WTC11 (cell line): ENCODE results near the gene RNF208. TPM values are rescaled to one million over a fixed set of nuclear protein-coding genes. Genes with fewer than 3 reads are reported as not detected.

Experiments used
- ATAC-seq: fragments of 200-7000 bp; cut with Tn5 transposase; 2 replicates; pipeline ENCODE4 v1.10.0; 2021; ENCODE audit warnings: mild to moderate bottlenecking, moderate library complexity
- CTCF ChIA-PET: fragments of 300-600 bp; sonication (Branson Sonifier 250); formaldehyde crosslinking; loops from one replicate; lab custom pipeline; 2021; ENCODE audit warnings: antibody characterized with exemption; lab: Charles Lee
- POLR2A ChIA-PET: fragments of 350-600 bp; sonication (Branson Sonifier 250); formaldehyde crosslinking; loops from one replicate; lab custom pipeline; 2021; ENCODE audit warnings: antibody characterized with exemption; lab: Charles Lee
- DNase-seq: peaks from one replicate; pipeline ENCODE4 v3.0.0; 2021; ENCODE audit warnings: low spot score
- H3K27ac Mint-ChIP-seq: 2 replicates; pipeline ENCODE4 v1.8.0; 2021; ENCODE audit warnings: mixed read lengths
- H3K27me3 Mint-ChIP-seq: 2 replicates; pipeline ENCODE4 v1.8.0; 2021; ENCODE audit warnings: low read depth, mild to moderate bottlenecking, moderate library complexity, mixed read lengths
- H3K36me3 Mint-ChIP-seq: 2 replicates; pipeline ENCODE4 v1.8.0; 2021; ENCODE audit warnings: mixed read lengths
- H3K4me1 Mint-ChIP-seq: 2 replicates; pipeline ENCODE4 v1.8.0; 2022; ENCODE audit warnings: mixed read lengths
- H3K4me3 Mint-ChIP-seq: 2 replicates; pipeline ENCODE4 v1.8.0; 2021; ENCODE audit warnings: mild to moderate bottlenecking, moderate library complexity, mixed read lengths
- H3K9me3 Mint-ChIP-seq: 2 replicates; pipeline ENCODE4 v1.8.0; 2021; ENCODE audit warnings: mixed read lengths
- ELF4 ChIP-seq: sonication (generic); formaldehyde crosslinking; IDR thresholded peaks from 2 replicates; pipeline ENCODE4 v1.8.1; 2022; ENCODE audit warnings: low read depth, mild to moderate bottlenecking, moderate library complexity, missing genetic modification reagents
- FOXJ3 ChIP-seq: sonication (generic); formaldehyde crosslinking; IDR thresholded peaks from 2 replicates; pipeline ENCODE4 v1.9.0; 2021; ENCODE audit warnings: missing genetic modification reagents, mild to moderate bottlenecking, borderline replicate concordance
- GABPB1 ChIP-seq: sonication (generic); formaldehyde crosslinking; IDR thresholded peaks from 2 replicates; pipeline ENCODE4 v1.8.1; 2023; ENCODE audit warnings: mild to moderate bottlenecking, missing genetic modification reagents
- GRHL2 ChIP-seq: fragments of 250-450 bp; sonication (Bioruptor Pico); IDR thresholded peaks from 2 replicates; pipeline ENCODE4 v1.8.0; 2022; ENCODE audit warnings: mild to moderate bottlenecking, moderate library complexity; ENCODE audit not compliant: insufficient replicate concordance, severe bottlenecking
- GTF2I ChIP-seq: fragments of 250-450 bp; sonication (Bioruptor Pico); conservative IDR thresholded peaks from 2 replicates; pipeline ENCODE4 v1.4.0; 2021; ENCODE audit warnings: mild to moderate bottlenecking
- JAZF1 ChIP-seq: fragments of 250-450 bp; sonication (Bioruptor Pico); IDR thresholded peaks from 2 replicates; pipeline ENCODE4 v1.9.0; 2021; ENCODE audit warnings: moderate library complexity, mild to moderate bottlenecking, inconsistent platforms
- NFYB ChIP-seq: sonication (generic); formaldehyde crosslinking; conservative IDR thresholded peaks from 2 replicates; pipeline ENCODE4 v1.8.0; 2022; ENCODE audit warnings: low read depth, missing genetic modification reagents
- NR1H2 ChIP-seq: sonication (generic); formaldehyde crosslinking; IDR thresholded peaks from 2 replicates; pipeline ENCODE4 v1.9.0; 2021; ENCODE audit warnings: mild to moderate bottlenecking, moderate library complexity, missing genetic modification reagents
- TEAD4 ChIP-seq: sonication (generic); formaldehyde crosslinking; IDR thresholded peaks from 2 replicates; pipeline ENCODE4 v1.8.0; 2022; ENCODE audit warnings: mild to moderate bottlenecking, missing genetic modification reagents
- ZBTB21 ChIP-seq: sonication (generic); formaldehyde crosslinking; IDR thresholded peaks from 2 replicates; pipeline ENCODE4 v1.8.1; 2023; ENCODE audit warnings: mild to moderate bottlenecking, missing genetic modification reagents, borderline replicate concordance
- ZNF232 ChIP-seq: sonication (generic); formaldehyde crosslinking; IDR thresholded peaks from 2 replicates; pipeline ENCODE4 v1.8.0; 2022; ENCODE audit warnings: mild to moderate bottlenecking, missing genetic modification reagents
- total RNA-seq: library from RNA; stranded (reverse); gene quantifications from 3 replicates; pipeline ENCODE4 v1.2.3, GENCODE V29; 2021
- TF ChIP-seq, protein P1 (sequence below): sonication (generic); formaldehyde crosslinking; IDR thresholded peaks from 2 replicates; pipeline ENCODE4 v1.8.1; 2023; ENCODE audit warnings: mild to moderate bottlenecking, missing genetic modification reagents, moderate library complexity
- TF ChIP-seq, protein P2 (sequence below): sonication (generic); formaldehyde crosslinking; IDR thresholded peaks from 2 replicates; pipeline ENCODE4 v1.8.1; 2022; ENCODE audit warnings: mild to moderate bottlenecking, moderate library complexity, missing genetic modification reagents
- TF ChIP-seq, protein P3 (sequence below): fragments of 250-450 bp; sonication (Bioruptor Pico); IDR thresholded peaks from 2 replicates; pipeline ENCODE4 v1.9.0; 2021; ENCODE audit warnings: moderate library complexity, mild to moderate bottlenecking, inconsistent platforms, borderline replicate concordance
- TF ChIP-seq, protein P4 (sequence below): sonication (generic); formaldehyde crosslinking; IDR thresholded peaks from 2 replicates; pipeline ENCODE4 v1.8.0; 2022; ENCODE audit warnings: missing genetic modification reagents

Gene RNF208
- total RNA-seq, 1 experiment from 2014 or later, result 14.8 TPM

DNA sequence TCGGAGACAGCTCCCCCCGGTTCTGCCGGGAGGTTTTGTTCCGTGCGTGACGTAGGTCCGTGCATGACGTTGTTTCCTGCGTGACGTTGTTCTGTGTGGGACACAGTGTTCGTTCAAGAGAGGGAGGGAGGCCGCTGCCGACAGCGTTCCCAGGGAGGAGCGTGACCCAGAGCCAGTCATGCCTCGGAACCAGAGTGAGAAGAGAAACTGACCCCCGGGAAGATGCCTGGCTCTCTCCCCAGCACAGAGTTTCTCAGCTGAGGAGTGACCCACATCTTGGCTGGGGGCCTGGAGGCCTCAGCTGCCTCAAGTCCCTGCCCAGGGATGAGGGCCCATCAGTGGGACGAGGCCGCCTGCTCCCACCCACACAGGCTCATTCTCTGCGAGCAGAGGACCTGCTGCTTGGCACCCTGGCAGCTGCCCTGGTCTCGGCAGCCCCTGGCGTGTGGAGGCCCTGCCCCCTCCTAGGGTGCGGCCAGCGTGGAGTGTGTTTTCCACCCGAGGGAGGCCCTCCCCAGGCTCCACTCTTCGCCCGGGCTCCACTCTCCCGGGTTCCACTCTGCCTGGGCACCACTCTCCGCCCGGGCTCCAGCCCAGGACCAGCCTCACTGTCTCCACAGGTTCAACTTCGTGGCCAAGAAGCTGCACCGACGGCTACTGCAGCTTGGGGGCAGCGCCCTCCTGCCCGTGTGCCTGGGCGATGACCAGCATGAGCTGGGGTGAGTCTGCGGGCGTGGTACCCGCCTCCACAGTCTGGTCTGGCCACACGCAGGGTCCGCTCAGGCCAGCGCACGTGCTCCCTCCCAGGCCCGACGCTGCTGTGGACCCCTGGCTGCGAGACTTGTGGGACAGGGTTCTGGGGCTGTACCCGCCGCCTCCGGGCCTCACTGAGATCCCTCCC is 8.6 kb downstream of the RNF208 start:
- no peaks in the 10 kb centered on the region for H3K27me3 Mint-ChIP-seq
- ChIA-PET CTCF (interaction anchor here (0.6 to 2.8 kb wide), 12 partner anchors 9 to 64 kb away, joined by 3 to 10 read pairs (median 4); partner anchors contain the start of genes RNF208, RNF224 and TPRN), POLR2A (interaction anchor here (1.7 kb wide), 1 partner anchor 13 kb away, joined by 7 read pairs; the partner anchor contains the start of gene TPRN)
- H3K4me3 Mint-ChIP-seq, result no peak overlapping the region
- no peak overlapping the region for H3K27ac Mint-ChIP-seq
- 0 out of 2 replicates have a peak, but pooled peaks have one; percentile 9 for TF ChIP-seq NFYB (CRISPR knock-in tag)
- no peak for TF ChIP-seq GRHL2 (CRISPR knock-in tag)
- H3K9me3 Mint-ChIP-seq, result no peaks in the 10 kb centered on the region
- peaks cover 4% of the 10 kb centered on the region; the same call in 1 of the 2 replicates for H3K4me1 Mint-ChIP-seq
- no peak for ATAC-seq
- no peak for DNase-seq
- H3K36me3 Mint-ChIP-seq, result peaks cover 10% of the 10 kb centered on the region; the same call in 1 of the 2 replicates

DNA sequence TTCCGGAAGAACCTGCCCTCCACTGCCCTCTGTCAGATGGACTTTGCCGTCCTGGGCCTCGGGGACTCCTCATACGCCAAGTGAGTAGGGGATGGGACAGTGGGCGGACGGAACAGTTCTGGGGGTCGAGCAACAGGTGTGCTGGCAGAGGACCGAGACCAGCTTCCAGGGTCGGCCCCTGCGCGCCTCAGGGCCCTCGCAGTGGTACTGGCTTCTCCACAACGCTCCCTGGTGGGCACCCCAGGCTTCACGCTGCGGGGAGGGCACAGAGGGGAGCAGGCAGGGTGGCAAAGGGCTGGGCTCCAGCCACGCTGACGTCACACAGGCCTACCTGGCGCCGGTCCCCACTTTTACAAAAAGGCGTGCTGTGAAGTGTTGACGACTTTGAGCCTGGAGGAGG is 9.5 kb downstream of the RNF208 start:
- DNase-seq, result no peak
- no peak for ATAC-seq
- peaks cover 15% of the 10 kb centered on the region for H3K36me3 Mint-ChIP-seq
- TF ChIP-seq, protein P1, sequence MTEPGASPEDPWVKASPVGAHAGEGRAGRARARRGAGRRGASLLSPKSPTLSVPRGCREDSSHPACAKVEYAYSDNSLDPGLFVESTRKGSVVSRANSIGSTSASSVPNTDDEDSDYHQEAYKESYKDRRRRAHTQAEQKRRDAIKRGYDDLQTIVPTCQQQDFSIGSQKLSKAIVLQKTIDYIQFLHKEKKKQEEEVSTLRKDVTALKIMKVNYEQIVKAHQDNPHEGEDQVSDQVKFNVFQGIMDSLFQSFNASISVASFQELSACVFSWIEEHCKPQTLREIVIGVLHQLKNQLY, result no peak
- TF ChIP-seq GTF2I (CRISPR knock-in tag), result no peak
- TF ChIP-seq, protein P2, sequence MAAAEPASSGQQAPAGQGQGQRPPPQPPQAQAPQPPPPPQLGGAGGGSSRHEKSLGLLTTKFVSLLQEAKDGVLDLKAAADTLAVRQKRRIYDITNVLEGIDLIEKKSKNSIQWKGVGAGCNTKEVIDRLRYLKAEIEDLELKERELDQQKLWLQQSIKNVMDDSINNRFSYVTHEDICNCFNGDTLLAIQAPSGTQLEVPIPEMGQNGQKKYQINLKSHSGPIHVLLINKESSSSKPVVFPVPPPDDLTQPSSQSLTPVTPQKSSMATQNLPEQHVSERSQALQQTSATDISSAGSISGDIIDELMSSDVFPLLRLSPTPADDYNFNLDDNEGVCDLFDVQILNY (CRISPR knock-in tag), result no peak
- TF ChIP-seq TEAD4 (CRISPR knock-in tag), result no peak
- no peak for TF ChIP-seq NR1H2 (CRISPR knock-in tag)
- TF ChIP-seq, protein P3, sequence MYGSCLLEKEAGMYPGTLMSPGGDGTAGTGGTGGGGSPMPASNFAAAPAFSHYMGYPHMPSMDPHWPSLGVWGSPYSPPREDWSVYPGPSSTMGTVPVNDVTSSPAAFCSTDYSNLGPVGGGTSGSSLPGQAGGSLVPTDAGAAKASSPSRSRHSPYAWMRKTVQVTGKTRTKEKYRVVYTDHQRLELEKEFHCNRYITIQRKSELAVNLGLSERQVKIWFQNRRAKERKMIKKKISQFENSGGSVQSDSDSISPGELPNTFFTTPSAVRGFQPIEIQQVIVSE (CRISPR knock-in tag), result no peak
- no peak for TF ChIP-seq FOXJ3 (CRISPR knock-in tag)
- no peak for TF ChIP-seq ZBTB21 (CRISPR knock-in tag)
- no peak for TF ChIP-seq GABPB1 (CRISPR knock-in tag)
- no peak for TF ChIP-seq JAZF1 (CRISPR knock-in tag)
- TF ChIP-seq, protein P4, sequence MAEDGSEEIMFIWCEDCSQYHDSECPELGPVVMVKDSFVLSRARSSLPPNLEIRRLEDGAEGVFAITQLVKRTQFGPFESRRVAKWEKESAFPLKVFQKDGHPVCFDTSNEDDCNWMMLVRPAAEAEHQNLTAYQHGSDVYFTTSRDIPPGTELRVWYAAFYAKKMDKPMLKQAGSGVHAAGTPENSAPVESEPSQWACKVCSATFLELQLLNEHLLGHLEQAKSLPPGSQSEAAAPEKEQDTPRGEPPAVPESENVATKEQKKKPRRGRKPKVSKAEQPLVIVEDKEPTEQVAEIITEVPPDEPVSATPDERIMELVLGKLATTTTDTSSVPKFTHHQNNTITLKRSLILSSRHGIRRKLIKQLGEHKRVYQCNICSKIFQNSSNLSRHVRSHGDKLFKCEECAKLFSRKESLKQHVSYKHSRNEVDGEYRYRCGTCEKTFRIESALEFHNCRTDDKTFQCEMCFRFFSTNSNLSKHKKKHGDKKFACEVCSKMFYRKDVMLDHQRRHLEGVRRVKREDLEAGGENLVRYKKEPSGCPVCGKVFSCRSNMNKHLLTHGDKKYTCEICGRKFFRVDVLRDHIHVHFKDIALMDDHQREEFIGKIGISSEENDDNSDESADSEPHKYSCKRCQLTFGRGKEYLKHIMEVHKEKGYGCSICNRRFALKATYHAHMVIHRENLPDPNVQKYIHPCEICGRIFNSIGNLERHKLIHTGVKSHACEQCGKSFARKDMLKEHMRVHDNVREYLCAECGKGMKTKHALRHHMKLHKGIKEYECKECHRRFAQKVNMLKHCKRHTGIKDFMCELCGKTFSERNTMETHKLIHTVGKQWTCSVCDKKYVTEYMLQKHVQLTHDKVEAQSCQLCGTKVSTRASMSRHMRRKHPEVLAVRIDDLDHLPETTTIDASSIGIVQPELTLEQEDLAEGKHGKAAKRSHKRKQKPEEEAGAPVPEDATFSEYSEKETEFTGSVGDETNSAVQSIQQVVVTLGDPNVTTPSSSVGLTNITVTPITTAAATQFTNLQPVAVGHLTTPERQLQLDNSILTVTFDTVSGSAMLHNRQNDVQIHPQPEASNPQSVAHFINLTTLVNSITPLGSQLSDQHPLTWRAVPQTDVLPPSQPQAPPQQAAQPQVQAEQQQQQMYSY (CRISPR knock-in tag), result no peak
- TF ChIP-seq ELF4 (CRISPR knock-in tag), result no peak
- no peak for TF ChIP-seq ZNF232 (CRISPR knock-in tag)
- ChIA-PET CTCF (interaction anchor here (1.0 to 2.8 kb wide), 4 partner anchors 10 to 36 kb away, joined by 3 to 10 read pairs (median 9); partner anchors contain the start of gene RNF208), POLR2A (interaction anchor here (1.7 kb wide), 1 partner anchor 12 kb away, joined by 7 read pairs; the partner anchor contains the start of gene TPRN)
- no peaks in the 10 kb centered on the region for H3K9me3 Mint-ChIP-seq
- H3K27ac Mint-ChIP-seq, result no peak overlapping the region
- H3K27me3 Mint-ChIP-seq, result no peaks in the 10 kb centered on the region
- H3K4me3 Mint-ChIP-seq, result no peak overlapping the region
- H3K4me1 Mint-ChIP-seq, result peaks cover 4% of the 10 kb centered on the region; the same call in 1 of the 2 replicates
